H9 (cell line): ENCODE measurements around the gene TESK2. TPM values are rescaled to one million over a fixed set of nuclear protein-coding genes. Genes with fewer than 3 reads are reported as not detected.
A peak's percentile ranks its signal among the peaks of the same experiment; 100 is the strongest.

ENCODE experiments used
- DNase-seq: peaks from one replicate; pipeline ENCODE4 v3.0.0-alpha.2; 2017
- H2AFZ ChIP-seq: one replicate; pipeline ENCODE4 v1.6.1; 2013; ENCODE audit warnings: mild to moderate bottlenecking, low read length, control low read depth, moderate library complexity
- H2AK5ac ChIP-seq: 2 replicates; pipeline ENCODE4 v1.6.1; 2013; ENCODE audit warnings: low read length, control low read depth, mixed read lengths; ENCODE audit not compliant: insufficient read length
- H2BK120ac ChIP-seq: one replicate; pipeline ENCODE4 v1.6.1; 2013; ENCODE audit warnings: low read depth, mild to moderate bottlenecking, low read length, control low read depth, inconsistent platforms; ENCODE audit not compliant: poor library complexity, severe bottlenecking
- H2BK12ac ChIP-seq: 2 replicates; pipeline ENCODE4 v1.6.1; 2013; ENCODE audit warnings: low read length, control low read depth, mixed read lengths, low read depth; ENCODE audit not compliant: insufficient read length
- H2BK15ac ChIP-seq: 2 replicates; pipeline ENCODE4 v1.6.1; 2013; ENCODE audit warnings: low read depth, low read length, control low read depth
- H2BK20ac ChIP-seq: one replicate; pipeline ENCODE4 v1.6.1; 2013; ENCODE audit warnings: low read depth, mild to moderate bottlenecking, low read length, control low read depth, inconsistent platforms; ENCODE audit not compliant: poor library complexity, severe bottlenecking
- H2BK5ac ChIP-seq: 2 replicates; pipeline ENCODE4 v1.6.1; 2013; ENCODE audit warnings: low read length, control low read depth, mixed read lengths; ENCODE audit not compliant: insufficient read length
- H3K14ac ChIP-seq: 2 replicates; pipeline ENCODE4 v1.6.1; 2013; ENCODE audit warnings: low read length, control low read depth; ENCODE audit not compliant: insufficient read depth
- H3K18ac ChIP-seq: 2 replicates; pipeline ENCODE4 v1.6.1; 2013; ENCODE audit warnings: low read depth, mild to moderate bottlenecking, mixed read lengths, low read length, control low read depth; ENCODE audit not compliant: insufficient read length
- H3K23ac ChIP-seq: 2 replicates; pipeline ENCODE4 v1.6.1; 2013; ENCODE audit warnings: low read length, control low read depth, mixed read lengths, low read depth; ENCODE audit not compliant: insufficient read length
- H3K23me2 ChIP-seq: 2 replicates; pipeline ENCODE4 v1.6.1; 2013; ENCODE audit warnings: low read depth, mild to moderate bottlenecking, mixed read lengths, low read length, control low read depth; ENCODE audit not compliant: insufficient read length, poor library complexity, severe bottlenecking
- H3K27ac ChIP-seq: 2 replicates; pipeline ENCODE4 v1.5.1; 2013; ENCODE audit warnings: low read length, control low read depth, mixed read lengths, low read depth; ENCODE audit not compliant: insufficient read length
- H3K27me3 ChIP-seq: 2 replicates; pipeline ENCODE4 v1.6.1; 2013; ENCODE audit warnings: low read length, control low read depth, inconsistent platforms; ENCODE audit not compliant: insufficient read depth
- H3K4ac ChIP-seq: 2 replicates; pipeline ENCODE4 v1.6.1; 2013; ENCODE audit warnings: low read depth, mild to moderate bottlenecking, control low read depth, inconsistent platforms, low read length, moderate library complexity
- H3K4me1 ChIP-seq: 2 replicates; pipeline ENCODE4 v1.6.1; 2013; ENCODE audit warnings: low read length, control low read depth, inconsistent platforms; ENCODE audit not compliant: insufficient read depth
- H3K4me2 ChIP-seq: 2 replicates; pipeline ENCODE4 v1.6.1; 2013; ENCODE audit warnings: low read length, control low read depth, mixed read lengths; ENCODE audit not compliant: insufficient read length, insufficient read depth
- H3K56ac ChIP-seq: 2 replicates; pipeline ENCODE4 v1.6.1; 2013; ENCODE audit warnings: low read depth, mild to moderate bottlenecking, mixed read lengths, low read length, control low read depth; ENCODE audit not compliant: insufficient read length
- H3K79me1 ChIP-seq: 2 replicates; pipeline ENCODE4 v1.6.1; 2013; ENCODE audit warnings: low read depth, mild to moderate bottlenecking, moderate library complexity, low read length, control low read depth, inconsistent platforms; ENCODE audit not compliant: insufficient read depth, poor library complexity, severe bottlenecking
- H3K79me2 ChIP-seq: 2 replicates; pipeline ENCODE4 v1.6.1; 2013; ENCODE audit warnings: low read length, control low read depth, inconsistent platforms; ENCODE audit not compliant: insufficient read depth
- H3K9ac ChIP-seq: 2 replicates; pipeline ENCODE4 v1.6.1; 2013; ENCODE audit warnings: low read length, control low read depth, mixed read lengths; ENCODE audit not compliant: insufficient read length; ENCODE audit errors: extremely low read depth
- H3K9me3 ChIP-seq: one replicate; pipeline ENCODE4 v1.6.1; 2013; ENCODE audit warnings: low read depth, low read length, inconsistent platforms; ENCODE audit not compliant: control insufficient read depth
- H3T11ph ChIP-seq: one replicate; pipeline ENCODE4 v1.6.1; 2013; ENCODE audit warnings: mild to moderate bottlenecking, low read length, control low read depth, inconsistent platforms
- H4K20me1 ChIP-seq: one replicate; pipeline ENCODE4 v1.6.1; 2013; ENCODE audit not compliant: control insufficient read depth, insufficient read length, insufficient read depth
- H4K5ac ChIP-seq: 2 replicates; pipeline ENCODE4 v1.6.1; 2013; ENCODE audit warnings: low read depth, mild to moderate bottlenecking, mixed read lengths, low read length, control low read depth; ENCODE audit not compliant: insufficient read length
- H4K8ac ChIP-seq: replicated peaks from 2 replicates; pipeline ENCODE4 v1.6.1; 2013; ENCODE audit warnings: low read length, control low read depth, mixed read lengths, low read depth; ENCODE audit not compliant: insufficient read length
- H4K91ac ChIP-seq: 2 replicates; pipeline ENCODE4 v1.6.1; 2013; ENCODE audit warnings: low read depth, mild to moderate bottlenecking, moderate library complexity, mixed read lengths, low read length, control low read depth; ENCODE audit not compliant: insufficient read length
- H3K27ac Mint-ChIP-seq, 3 experiments: 2 replicates in 2 of 3; 3 replicates in 1 of 3; pipeline ENCODE4 v1.8.0; 2020 to 2021; ENCODE audit warnings: mixed read lengths in 3 of 3, mild to moderate bottlenecking in 1 of 3, moderate library complexity in 1 of 3
- H3K27me3 Mint-ChIP-seq: 2 replicates; pipeline ENCODE4 v1.8.0; 2021; ENCODE audit warnings: low read depth, mild to moderate bottlenecking, moderate library complexity, mixed read lengths
- H3K36me3 Mint-ChIP-seq, 3 experiments: 2 replicates in 2 of 3; 3 replicates in 1 of 3; pipeline ENCODE4 v1.8.0; 2020 to 2021; ENCODE audit warnings: low read depth in 3 of 3, mixed read lengths in 3 of 3; ENCODE audit not compliant: insufficient read depth in 1 of 3
- H3K4me1 Mint-ChIP-seq, 2 experiments: 2 replicates each; pipeline ENCODE4 v1.8.0; 2020; ENCODE audit warnings: mixed read lengths in 2 of 2
- H3K4me3 Mint-ChIP-seq, 2 experiments: 2 replicates in 1 of 2; 3 replicates in 1 of 2; pipeline ENCODE4 v1.8.0; 2020 to 2021; ENCODE audit warnings: mild to moderate bottlenecking in 2 of 2, mixed read lengths in 2 of 2, moderate library complexity in 1 of 2
- H3K9me3 Mint-ChIP-seq, 2 experiments: 2 replicates in 1 of 2; 3 replicates in 1 of 2; pipeline ENCODE4 v1.8.0; 2020; ENCODE audit warnings: mild to moderate bottlenecking in 2 of 2, mixed read lengths in 2 of 2, moderate library complexity in 1 of 2
- WGBS: extraction: QIAGEN DNeasy Blood & Tissue Kit; methylation state at CpG from one replicate; pipeline ENCODE4 v1.1.7; 2013; ENCODE audit warnings: missing lambda C conversion rate, low lambda C conversion rate, mixed read lengths; ENCODE audit not compliant: insufficient read length; ENCODE audit errors: extremely low coverage; 5-methylcytosine and 5-hydroxymethylcytosine counted together
- total RNA-seq: library from RNA; stranded (reverse); gene quantifications from 2 replicates; pipeline ENCODE4 v1.2.1, GENCODE V29; 2021
- TF ChIP-seq, protein P1 (sequence below): fragments of 200-600 bp; sonication (generic); conservative IDR thresholded peaks from 3 replicates; pipeline ENCODE4 v1.8.0; 2021; ENCODE audit warnings: antibody characterized with exemption, mild to moderate bottlenecking

TESK2 gene
- total RNA-seq, 1 experiment from 2014 or later = 7.2 TPM

DNA sequence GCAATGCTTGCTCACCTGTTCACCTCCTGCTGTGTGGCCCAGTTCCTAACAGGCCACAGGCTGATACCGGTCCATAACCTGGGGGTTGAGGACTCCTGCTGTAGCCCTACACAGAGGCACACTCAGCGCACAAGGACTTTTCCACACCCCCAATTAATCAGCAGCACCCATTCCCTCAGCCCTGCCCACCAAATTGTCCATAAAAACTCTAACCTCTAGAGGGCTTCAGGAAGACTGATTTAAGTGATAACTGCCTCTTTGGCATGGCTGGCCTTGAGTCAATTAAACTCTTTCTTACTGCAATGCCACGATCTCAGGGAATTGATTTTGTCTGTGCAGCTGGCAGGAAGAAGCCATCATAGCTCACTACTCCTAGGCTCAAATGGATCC lies 79.5 kb downstream of the TESK2 start:
- TF ChIP-seq, protein P1, sequence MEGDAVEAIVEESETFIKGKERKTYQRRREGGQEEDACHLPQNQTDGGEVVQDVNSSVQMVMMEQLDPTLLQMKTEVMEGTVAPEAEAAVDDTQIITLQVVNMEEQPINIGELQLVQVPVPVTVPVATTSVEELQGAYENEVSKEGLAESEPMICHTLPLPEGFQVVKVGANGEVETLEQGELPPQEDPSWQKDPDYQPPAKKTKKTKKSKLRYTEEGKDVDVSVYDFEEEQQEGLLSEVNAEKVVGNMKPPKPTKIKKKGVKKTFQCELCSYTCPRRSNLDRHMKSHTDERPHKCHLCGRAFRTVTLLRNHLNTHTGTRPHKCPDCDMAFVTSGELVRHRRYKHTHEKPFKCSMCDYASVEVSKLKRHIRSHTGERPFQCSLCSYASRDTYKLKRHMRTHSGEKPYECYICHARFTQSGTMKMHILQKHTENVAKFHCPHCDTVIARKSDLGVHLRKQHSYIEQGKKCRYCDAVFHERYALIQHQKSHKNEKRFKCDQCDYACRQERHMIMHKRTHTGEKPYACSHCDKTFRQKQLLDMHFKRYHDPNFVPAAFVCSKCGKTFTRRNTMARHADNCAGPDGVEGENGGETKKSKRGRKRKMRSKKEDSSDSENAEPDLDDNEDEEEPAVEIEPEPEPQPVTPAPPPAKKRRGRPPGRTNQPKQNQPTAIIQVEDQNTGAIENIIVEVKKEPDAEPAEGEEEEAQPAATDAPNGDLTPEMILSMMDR = peak; percentile 38; the same call in 2 of the 3 replicates
- peaks cover 7 to 8% of the 10 kb centered on the region in 2 experiments for H3K4me1 Mint-ChIP-seq
- H3K27ac ChIP-seq = no peak overlapping the region
- no peaks in the 10 kb centered on the region for H3K27me3 ChIP-seq
- no peaks in the 10 kb centered on the region for H3K79me2 ChIP-seq
- DNase-seq = no peak
- no peak overlapping the region for H4K8ac ChIP-seq
- H3K9me3 ChIP-seq = no peaks in the 10 kb centered on the region
- H3K23me2 ChIP-seq = no peaks in the 10 kb centered on the region
- H3K27ac Mint-ChIP-seq = no peak overlapping the region
- H3K9me3 Mint-ChIP-seq = no peaks in the 10 kb centered on the region
- no peaks in the 10 kb centered on the region for H3K27me3 Mint-ChIP-seq
- no peak overlapping the region for H3K23ac ChIP-seq
- no peak overlapping the region for H2BK15ac ChIP-seq
- H3K4me1 ChIP-seq = no peaks in the 10 kb centered on the region
- H2BK12ac ChIP-seq = no peak overlapping the region
- no peak overlapping the region for H2AFZ ChIP-seq
- H3K9ac ChIP-seq = no peak overlapping the region
- no peak overlapping the region for H3T11ph ChIP-seq
- no peak overlapping the region for H3K4me3 Mint-ChIP-seq
- no peak overlapping the region for H4K5ac ChIP-seq
- H3K14ac ChIP-seq = no peak overlapping the region
- no peak overlapping the region for H3K18ac ChIP-seq
- H3K4me2 ChIP-seq = no peak overlapping the region
- no peak overlapping the region for H2BK5ac ChIP-seq
- no CpG with 5 or more reads among the region's 3 CpGs for WGBS
- no peak overlapping the region for H4K91ac ChIP-seq
- no peak overlapping the region for H2BK120ac ChIP-seq
- no peaks in the 10 kb centered on the region for H3K79me1 ChIP-seq
- no peaks in the 10 kb centered on the region for H3K36me3 Mint-ChIP-seq
- H2AK5ac ChIP-seq = no peak overlapping the region
- no peak overlapping the region for H2BK20ac ChIP-seq
- no peaks in the 10 kb centered on the region for H4K20me1 ChIP-seq
- no peak overlapping the region for H3K56ac ChIP-seq
- H3K4ac ChIP-seq = no peak overlapping the region
